Thyroid gland (tissue), 4 donors: ENCODE results near the gene POSTN.

Experiments used
- CTCF ChIP-seq, 6 experiments: fragments of 200-600 bp in 3 of 6; fragments of 450-650 bp in 3 of 6; sonication (generic) in 3 of 6; IDR thresholded peaks; one replicate each; pipeline ENCODE4 v1.5.1; 2016 to 2019; ENCODE audit warnings: antibody characterized with exemption in 6 of 6, mild to moderate bottlenecking in 2 of 6, inconsistent platforms in 1 of 6, moderate library complexity in 1 of 6
- POLR2A ChIP-seq, 2 donors: fragments of 450-650 bp; IDR thresholded peaks; one replicate each; pipeline ENCODE4 v1.6.1; 2017; ENCODE audit warnings: antibody characterized with exemption in 2 of 2, mild to moderate bottlenecking in 2 of 2, moderate library complexity in 1 of 2

GRCh38 chr13:37632294-37632693, 33.7 kb upstream of the POSTN start:
- TF ChIP-seq CTCF (IDR thresholded peaks at IDR 0.05) (no peak), POLR2A (IDR thresholded peaks at IDR 0.05) (no peak)
